Kidney glomerular epithelial cell (primary cell): ENCODE results near the gene CNTD1.

Experiments used
- DNase-seq: peaks from one replicate; lab custom pipeline; 2025; lab: John Stamatoyannopoulos, UW

The CNTD1 gene

DNA sequence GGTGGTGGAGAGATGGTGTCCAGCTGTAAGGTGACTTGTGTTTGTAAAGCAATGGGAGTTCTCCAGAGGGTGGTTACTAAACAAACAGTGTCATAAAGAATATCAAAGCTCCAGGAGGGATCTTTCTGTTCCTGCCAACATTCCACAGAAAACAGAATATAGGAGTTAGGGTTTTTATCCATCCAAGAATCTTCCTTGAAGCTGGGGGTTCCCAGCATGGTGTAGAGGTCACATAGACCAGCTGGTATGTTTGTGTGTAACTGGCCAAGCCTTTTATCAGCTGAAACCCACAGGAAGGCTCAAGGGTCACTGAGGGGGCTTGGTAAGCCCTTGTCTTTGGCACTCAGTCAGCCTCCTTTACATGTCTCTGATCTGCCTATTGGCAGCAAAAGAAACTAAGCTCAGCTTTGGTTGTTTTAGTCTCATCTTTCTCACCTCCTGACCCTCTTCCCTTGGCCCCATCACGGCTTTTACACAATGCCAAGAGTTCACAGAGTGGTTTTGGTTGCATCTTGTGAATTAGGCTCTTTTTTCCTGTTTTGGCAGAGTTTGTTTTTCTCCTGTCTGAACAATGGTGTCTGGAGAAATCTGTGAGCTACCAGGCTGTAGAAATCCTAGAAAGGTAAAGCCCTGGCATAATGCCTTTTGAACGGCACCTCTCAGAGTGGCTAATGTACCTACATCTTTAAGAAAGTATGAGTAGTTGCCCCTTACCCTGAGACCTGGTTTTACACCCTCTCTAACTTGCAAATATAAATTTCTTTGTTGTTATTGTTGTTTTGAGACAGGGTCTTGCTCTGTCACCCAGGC, 4.6 kb downstream of the CNTD1 start:
- DNase-seq, result no peak

DNA sequence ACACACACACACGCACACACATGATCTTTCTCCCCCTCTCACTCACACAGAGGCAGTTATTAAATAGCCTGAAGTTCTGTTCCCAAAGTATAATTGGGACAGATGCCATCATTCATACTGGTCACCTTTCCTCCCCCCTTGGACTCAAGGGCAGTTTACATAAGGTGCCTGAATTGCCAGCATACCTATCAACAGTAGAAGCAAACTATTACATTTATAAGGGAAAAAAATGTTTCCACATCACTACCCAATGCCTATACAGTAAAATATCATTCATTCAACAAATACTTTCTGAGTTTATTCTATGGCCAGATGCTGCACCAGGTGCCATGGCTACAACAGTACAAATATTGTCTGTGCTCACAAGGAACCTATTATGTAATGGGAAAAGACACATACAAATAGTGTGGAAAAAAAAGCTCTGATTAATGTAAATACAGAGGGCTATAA, 6.3 kb downstream of the CNTD1 start:
- DNase-seq, result no peak

DNA sequence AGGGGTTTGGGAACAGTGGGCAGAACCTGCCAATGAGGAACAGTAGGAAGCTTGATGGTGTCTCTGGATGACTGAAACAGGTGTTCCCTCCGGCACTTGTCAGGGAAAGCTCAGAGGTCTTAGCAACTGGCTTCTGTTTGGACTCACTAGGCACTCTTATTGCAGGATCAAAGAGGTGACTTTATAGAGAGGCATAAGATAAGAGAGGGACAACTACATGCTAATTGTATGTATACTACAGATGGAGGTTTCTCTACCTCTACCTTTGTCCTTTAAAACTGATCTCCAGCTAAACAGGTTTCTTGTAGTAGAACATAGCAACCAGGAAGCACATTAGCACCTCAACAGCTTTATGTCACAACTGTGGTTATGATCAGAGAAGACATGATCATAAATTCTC, 7.6 kb downstream of the CNTD1 start:
- no peak for DNase-seq

DNA sequence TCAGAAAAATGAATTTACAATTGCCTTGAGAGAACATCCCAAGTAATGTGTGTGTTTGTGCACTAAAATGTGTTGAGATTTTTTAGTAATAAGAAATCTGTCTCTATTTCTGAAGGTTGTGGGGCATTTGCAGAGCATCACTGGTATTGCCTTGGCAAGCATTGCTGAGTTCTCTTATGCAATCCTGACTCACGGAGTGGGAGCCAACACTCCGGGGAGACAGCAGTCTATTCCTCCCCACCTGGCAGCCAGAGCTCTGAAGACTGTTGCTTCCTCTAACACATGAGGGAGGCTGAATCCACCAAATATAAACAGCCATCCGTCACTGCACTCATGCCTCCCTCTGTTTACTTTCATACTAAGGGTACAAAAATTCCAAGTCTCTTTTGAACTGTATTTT, 10.6 kb downstream of the CNTD1 start:
- DNase-seq, result peak; percentile 33

DNA sequence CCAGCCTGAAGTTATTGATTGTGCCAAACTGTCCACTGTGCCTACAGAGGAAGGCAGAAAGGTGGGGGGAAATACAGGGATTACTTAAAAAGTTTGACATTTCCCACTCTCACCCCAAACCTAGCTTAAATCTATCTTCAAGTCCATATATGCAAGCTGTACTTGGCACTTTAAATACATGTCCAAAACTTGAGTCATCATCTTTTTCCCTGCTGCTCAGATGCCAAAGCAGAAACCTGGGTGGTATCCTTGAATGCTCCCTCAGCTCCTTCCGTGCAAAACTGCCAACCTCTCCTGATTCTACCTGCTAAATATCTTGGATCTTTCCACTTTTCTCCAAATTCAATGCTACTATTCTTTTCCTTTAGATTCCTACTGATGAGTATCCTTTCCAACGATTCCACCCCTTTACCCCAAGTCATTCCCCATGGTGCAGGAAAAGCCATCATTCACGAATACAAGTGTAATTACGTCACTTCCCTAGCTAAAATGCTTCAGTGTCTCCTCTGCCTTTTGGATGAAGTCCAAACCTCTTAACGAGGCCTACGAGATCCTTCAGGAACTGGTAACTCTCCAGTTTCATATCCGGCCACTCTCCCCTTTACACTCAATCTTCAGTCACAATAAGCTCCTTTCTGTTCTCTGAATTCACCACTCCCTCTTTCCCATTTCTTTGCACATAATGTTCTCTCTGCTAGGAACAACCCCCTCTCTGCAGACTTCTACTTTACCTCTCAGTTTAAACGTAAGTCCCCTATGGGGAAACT, 16.2 kb downstream of the CNTD1 start:
- DNase-seq, result no peak

DNA sequence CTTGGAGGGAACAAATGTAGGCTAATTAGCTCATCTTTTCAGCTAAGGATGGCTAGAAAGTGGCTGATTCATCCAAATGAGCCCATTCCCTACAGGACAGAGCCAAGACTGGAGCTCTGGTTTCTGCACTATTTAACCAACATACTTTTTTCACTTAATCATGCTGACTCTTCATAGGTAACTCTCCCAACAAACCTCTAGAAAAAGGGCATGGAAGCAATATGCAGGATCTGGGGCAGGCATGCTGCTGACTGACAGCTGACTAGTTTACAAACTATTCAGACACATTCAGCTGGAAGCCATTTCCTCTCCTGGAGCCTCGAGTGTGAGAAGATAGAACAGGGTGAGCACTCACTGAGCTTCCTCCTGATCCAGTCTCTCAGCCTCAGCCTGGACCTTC, 19.2 kb downstream of the CNTD1 start:
- DNase-seq, result no peak

DNA sequence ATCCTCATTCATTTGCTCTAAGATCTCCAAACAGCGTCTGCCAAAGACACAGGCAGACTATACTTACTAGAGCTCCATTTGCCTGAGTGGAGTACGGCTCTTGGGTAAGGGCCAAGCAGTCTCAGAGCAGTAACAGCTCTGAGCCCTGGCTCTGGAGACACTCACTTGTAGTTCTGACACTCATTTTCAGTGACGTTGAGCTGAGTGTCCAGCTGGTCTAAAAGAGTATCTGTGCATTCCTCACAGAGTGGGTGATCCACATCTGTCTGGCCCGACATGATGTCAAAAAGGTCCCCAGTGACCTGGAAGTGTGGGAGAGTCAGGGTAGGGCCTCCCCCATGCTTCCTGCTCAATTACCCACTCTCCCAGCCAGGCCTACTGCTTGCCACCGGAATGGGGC, 19.7 kb downstream of the CNTD1 start:
- DNase-seq, result no peak

DNA sequence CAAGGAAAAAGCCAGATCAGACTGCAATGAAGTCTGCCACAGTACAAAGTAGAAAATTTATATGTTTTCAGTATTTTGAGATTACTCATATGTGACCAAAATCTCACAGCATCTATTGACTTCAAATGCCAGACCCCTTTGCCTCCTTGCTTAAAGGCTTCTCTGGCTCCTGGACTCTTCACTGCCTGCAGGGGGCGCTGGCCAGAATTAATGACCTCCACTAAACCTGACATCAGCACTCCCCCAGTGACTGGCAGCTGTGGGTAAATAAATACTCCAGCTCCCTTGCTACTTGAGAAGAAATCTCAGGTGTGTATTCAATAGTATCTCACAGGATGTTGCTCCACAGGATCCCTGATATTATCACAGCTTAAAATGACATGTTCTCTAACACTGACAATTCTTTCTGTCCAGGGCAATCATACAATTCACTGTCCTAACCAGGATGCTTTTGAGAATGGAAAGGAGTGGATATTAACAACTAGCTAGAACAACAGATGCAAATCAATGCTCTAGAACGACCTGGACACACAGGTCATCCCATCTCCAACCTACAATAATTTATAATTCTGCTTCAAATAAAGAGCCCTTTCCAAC, 21.4 kb downstream of the CNTD1 start:
- peak; percentile 56 for DNase-seq

DNA sequence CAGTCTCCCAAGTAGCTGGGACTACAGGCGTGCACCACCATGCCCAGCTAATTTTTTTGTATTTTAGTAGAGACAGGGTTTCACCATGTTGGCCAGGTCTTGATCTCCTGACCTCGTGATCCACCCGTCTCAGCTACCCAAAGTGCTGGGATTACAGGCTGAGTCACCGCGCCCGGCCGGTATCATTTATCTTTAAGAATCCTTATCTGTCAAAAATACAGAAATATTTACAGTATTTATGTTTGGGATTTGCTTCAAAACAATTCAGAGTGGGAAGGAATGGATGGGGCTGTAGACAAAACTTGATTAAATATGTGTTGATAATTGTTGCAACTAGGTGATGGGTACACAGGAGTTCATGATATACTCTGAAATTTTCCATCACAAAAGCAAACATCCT, 22.5 kb downstream of the CNTD1 start:
- no peak for DNase-seq

DNA sequence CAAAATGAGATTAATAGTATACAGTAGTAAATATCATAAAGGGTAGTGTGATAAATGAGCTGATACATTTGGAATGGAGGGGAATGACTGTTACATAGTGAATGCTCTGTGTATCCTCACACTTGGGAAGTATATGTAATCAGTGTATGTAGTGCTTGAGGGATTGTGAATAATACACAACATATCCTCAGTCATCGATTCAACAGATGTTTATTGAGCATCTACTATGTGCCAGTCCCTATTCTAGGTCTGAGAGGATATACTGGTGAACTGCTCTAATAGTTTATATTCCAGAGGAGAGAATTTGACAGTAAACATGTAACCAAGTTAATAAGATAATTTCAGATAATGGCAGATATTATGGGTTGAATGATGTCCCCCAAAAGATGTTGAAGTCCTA, 28.8 kb downstream of the CNTD1 start:
- no peak for DNase-seq

DNA sequence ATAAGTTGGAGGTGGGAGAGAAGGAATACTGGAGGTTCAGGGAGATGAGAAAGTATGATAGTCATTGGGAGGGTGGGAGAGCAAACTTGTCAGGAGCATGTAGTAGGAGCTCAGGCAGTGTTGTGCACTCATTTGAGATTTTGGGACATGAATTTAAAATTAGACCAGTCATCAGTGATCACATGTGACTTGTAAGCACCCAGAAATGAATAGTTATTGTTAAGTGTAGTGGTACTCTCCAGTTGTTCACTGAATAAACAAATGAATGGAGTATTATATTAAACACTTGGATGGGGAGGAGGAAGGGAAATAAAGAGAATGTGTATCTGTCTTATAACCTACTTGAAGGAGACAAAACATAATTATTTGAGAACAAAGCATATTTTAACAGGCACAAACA, 32.3 kb downstream of the CNTD1 start:
- DNase-seq, result no peak

DNA sequence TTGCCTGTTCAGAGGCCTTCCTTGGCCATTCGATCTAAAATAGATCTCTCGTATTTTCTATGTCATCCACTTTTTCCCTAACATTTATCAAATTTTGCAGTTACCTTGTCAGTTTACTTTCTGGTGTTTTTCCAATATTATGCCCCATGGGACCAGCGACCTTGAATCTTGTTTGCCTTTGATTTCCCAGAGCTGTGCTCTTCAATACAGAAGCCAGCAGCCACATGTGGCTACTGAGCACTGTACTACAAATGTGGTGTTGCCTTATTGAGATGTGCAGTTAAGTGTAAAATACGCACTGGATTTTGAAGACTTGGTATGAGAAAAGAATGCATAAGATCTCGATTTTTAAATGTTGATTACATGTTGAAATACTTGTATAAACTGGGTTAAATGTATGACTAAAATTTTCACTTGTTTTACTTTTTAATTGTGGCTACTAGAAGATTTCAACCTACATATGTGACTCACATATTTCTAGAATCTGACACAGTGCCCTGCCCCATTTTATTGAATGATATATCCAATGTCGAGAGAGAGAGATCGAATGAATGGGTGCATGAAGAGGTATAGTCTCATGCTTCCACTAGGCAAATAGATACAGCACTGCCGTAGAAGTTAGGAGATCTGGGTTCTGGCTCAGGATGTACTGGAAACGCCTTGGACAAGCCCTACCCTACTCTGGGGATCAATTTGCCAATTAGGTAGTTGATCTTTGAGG, 33.7 kb downstream of the CNTD1 start:
- no peak for DNase-seq

DNA sequence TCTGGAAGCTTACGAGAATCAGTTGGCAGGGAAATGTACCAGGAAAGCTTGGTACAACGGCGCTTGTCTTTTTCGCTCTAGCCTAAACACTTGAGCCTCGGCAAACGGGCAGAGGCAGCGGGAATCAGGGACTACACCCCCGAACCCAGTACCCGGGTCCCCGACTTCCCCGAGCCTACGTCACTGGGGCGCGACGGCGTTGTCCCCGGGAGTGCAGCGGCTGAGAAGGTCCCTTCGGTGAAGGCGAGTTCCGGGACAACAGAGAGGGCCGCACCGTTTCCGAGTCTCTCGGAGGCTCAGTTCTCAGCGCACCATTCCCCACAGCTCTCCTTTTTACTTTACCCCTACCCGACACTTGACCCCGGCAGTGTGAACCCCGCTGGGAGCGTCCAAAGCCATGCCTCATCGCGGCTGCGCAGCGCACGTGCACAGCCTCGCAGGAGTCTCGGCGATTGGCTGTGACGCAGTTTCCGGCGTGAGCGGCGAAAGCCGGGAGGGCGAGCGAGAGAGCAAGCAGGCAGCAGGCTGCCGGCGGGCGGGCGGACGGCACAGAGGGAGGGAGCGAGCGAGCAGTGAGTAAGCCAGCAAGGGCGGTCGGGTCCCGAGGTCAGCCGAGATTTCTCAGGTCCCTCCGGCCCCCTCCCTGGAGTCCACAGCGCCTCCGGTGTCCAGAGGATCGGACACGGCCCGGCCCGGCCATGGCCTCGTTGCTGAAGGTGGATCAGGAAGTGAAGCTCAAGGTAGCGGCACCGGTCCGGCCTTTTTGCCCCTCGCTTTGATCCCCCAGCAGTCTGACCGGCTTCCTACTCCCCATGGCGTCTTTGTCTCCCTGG, 34.5 kb downstream of the CNTD1 start, which contains the start of gene PSME3:
PSME3 (plus strand) TSS at position 464 of the 833 bp plus-strand sequence; CDS start at position 699, 235 bp downstream.
- DNase-seq, result peak; percentile 83

DNA sequence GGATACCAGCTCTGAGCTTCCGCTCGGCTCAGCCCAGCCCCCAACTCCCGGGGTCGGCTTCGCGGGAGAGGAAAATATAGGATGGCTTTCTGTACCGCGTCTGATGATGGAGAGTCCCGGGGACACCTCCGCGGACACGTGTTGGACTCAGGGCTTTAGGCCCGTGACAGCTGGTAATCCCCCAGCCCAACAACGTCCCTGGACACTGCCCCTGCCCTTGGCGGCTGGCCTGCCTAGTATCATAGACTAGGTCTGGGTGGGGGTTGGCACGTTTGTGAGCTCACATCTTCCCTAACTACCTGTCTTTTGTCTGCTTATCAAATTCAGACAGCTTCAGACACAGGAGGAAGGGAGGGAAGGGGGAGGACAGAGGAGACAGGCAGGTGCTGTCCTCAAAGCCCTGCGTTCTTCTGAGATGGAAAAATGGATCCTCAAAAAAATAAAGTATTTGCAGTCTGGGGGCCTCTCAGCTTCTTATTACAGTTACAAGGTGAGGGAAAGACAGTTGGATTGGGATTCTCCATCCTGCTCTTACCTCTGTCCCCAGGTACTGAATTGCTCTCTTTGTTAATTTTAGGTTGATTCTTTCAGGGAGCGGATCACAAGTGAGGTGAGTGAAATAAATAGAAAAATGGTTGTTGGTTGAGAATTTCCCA, 35.2 kb downstream of the CNTD1 start:
- DNase-seq, result no peak

DNA sequence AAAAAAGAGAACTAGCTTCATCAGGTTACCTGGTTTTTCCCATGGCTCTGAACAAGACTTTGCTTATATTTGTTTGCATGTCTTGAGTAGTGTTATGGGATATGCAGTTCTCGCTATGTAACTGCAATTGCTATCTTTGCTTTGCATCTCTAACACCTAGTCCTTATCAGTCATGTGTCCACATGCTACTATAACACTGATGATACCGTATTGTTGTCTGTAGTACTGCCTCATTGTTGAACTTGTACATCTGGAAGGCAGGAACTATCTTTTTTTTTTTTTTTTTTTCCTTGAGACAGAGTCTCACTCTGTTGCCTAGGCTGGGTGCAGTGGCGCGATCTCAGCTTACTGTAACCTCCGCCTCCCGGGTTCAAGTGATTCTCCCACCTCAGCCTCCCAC, 37.1 kb downstream of the CNTD1 start:
- no peak for DNase-seq

DNA sequence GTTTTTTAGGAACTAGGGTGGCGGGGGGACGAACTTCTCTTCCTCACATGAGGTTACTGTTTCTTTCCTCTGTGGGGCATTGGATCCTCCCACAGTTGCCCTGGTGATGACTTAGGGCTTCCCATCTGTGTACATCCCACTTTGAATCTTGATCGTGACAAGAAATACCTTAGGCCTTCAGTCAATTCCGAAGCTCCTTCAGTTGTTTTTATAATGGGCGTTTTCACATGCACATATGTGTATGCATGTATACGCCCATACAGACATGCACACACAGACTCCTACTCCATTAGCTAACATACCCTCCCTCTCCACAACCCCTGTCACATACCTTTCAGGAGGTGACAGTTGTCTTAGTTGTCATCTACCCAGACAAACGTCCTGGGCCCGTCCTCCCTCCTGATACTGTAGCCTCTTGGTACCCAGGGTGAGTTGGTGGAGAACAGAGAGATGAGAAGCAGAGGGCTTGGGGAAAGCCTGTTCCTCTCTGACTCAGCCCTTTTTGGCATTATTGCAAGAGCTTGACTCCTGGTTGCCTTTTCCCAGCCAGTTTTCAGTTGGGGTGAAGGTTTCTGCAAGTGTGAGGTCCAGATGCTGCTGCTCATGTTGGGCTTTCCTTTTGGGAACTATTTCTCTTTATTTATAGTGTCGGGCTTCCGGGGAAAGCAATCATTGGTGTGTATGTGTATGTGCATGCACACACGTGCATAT, 43.5 kb downstream of the CNTD1 start:
- no peak for DNase-seq

DNA sequence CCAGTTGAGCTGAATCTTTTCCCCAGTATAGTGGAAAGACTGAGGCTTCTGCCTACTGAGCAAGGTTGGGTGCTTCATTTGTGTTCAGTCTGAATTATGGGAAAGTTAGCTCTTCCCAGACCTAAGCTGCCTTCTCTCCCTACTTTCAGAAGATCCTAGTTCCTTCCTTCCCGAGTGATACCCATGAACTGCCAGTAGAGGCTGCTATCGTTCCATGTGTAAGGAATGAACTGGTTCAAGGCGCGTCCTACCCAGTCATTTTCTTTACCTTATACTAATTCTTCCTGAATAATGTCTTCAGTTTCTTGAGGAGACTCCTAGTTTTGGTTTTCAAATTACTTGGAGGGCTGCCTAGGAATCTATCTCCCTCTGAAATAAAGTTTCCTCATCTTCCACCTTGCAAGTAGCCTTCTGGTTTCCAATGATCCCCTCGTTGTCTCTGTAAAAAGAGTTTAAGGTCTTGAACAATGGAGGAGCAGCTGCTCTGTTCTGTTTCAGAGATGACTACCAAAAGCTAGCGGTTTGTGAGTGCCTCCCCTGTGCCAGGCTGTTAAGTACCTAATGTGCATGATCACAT, 44.8 kb downstream of the CNTD1 start:
- DNase-seq, result peak; percentile 59

DNA sequence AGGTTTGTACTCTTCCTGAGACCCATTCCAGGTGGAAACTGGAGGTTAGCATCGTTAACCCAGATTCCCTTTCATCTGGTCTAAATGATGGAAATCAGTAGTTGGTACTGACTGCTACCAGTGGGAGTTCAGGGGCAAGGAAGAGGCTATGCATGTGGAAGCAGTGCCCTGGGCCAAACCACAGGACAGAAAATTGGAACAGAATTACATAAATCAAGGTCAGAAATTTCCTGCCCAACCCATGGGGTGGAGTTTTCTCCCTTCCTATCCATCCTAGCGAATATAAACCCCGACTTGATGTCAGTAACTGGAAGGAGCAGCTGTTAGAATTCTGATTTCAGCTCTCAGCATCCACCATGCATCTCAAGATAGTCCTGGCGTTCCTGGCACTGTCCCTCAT, 45.6 kb downstream of the CNTD1 start, which contains the start of gene AOC2:
AOC2 (plus strand) TSS at position 310 of the 400 bp plus-strand sequence; CDS start at position 357, 47 bp downstream.
- no peak for DNase-seq

DNA sequence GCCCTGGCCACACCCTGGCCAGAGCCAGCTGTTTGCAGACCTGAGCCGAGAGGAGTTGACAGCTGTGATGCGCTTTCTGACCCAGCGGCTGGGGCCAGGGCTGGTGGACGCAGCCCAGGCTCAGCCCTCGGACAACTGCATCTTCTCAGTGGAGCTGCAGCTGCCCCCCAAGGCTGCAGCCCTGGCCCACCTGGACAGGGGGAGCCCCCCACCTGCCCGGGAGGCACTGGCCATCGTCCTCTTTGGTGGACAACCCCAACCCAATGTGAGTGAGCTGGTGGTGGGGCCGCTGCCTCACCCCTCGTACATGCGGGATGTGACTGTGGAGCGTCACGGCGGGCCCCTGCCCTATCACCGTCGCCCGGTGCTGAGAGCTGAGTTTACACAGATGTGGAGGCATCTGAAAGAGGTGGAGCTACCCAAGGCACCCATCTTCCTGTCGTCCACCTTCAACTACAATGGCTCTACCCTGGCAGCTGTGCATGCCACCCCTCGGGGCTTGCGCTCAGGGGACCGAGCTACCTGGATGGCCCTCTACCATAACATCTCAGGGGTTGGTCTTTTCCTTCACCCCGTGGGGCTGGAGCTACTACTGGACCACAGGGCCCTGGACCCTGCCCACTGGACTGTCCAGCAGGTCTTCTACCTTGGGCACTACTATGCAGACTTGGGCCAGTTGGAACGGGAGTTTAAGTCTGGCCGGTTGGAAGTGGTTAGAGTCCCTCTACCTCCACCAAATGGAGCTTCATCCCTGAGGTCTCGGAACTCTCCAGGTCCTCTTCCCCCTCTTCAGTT, 46.3 kb downstream of the CNTD1 start:
- no peak for DNase-seq
